ENCODE data around the gene JPH3. TPM values are rescaled to one million over a fixed set of nuclear protein-coding genes. Genes with fewer than 3 reads are reported as not detected.

JPH3 gene
- total RNA-seq, 1 experiment from 2014 or later: 39.0 TPM

DNA sequence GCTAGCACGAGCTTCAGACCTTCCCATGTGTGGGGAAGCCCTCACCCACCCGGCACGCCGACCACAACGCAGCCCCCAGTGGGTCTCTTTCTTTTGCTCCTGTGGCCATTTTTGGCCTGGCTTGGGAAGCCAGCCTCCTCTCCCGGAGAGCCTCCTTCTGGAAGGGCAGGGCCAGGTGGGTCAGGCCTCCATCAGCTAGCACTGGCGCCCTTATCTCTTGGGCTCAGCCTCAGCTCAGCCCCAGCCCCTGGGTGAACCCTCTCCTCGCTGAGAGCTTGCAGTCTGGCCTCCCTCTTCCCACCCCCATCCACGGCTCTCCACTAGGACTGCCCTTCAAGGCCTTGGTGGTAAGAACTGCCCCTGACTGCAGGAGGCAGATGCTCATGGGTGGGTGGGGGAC is 14.7 kb upstream of the JPH3 start (continued):
- no peak for TF ChIP-seq E2F4 (CRISPR knock-in tag; IDR thresholded peaks at IDR 0.05; ENCODE audit: borderline replicate concordance, low read depth)
- TF ChIP-seq ETV6 (CRISPR knock-in tag; IDR thresholded peaks at IDR 0.05): no peak
- TF ChIP-seq CREM (CRISPR knock-in tag; IDR thresholded peaks at IDR 0.05): no peak
- no peak for TF ChIP-seq MYBL2 (CRISPR knock-in tag; IDR thresholded peaks at IDR 0.05)
- TF ChIP-seq GABPB1 (CRISPR knock-in tag; IDR thresholded peaks at IDR 0.05): no peak

GRCh38 chr16:87592018-87592712 is 10.1 kb upstream of the JPH3 start:
- DNase-seq (ENCODE audit: low spot score) (no peak), ATAC-seq (no peak)
- Mint-ChIP-seq H3K36me3 (no peaks in the 10 kb centered on the region), H3K27me3 (ENCODE audit: low read depth) (peaks cover 12% of the 10 kb centered on the region), H3K9me3 (no peaks in the 10 kb centered on the region), H3K4me3 (no peak overlapping the region), H3K4me1 (peaks cover 5% of the 10 kb centered on the region; the same call in 1 of the 2 replicates), H3K27ac (no peak overlapping the region; the same call in 1 of the 2 replicates)
- ChIA-PET CTCF (interaction anchor here (1.3 to 11.5 kb wide), 2 partner anchors 21 to 43 kb away, joined by 5 to 235 read pairs; no protein-coding TSS in a partner anchor), POLR2A (no interaction called here)
- TF ChIP-seq, protein P1, sequence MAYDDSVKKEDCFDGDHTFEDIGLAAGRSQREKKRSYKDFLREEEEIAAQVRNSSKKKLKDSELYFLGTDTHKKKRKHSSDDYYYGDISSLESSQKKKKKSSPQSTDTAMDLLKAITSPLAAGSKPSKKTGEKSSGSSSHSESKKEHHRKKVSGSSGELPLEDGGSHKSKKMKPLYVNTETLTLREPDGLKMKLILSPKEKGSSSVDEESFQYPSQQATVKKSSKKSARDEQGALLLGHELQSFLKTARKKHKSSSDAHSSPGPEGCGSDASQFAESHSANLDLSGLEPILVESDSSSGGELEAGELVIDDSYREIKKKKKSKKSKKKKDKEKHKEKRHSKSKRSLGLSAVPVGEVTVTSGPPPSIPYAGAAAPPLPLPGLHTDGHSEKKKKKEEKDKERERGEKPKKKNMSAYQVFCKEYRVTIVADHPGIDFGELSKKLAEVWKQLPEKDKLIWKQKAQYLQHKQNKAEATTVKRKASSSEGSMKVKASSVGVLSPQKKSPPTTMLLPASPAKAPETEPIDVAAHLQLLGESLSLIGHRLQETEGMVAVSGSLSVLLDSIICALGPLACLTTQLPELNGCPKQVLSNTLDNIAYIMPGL (CRISPR knock-in tag; IDR thresholded peaks at IDR 0.05): no peak
- TF ChIP-seq, protein P2, sequence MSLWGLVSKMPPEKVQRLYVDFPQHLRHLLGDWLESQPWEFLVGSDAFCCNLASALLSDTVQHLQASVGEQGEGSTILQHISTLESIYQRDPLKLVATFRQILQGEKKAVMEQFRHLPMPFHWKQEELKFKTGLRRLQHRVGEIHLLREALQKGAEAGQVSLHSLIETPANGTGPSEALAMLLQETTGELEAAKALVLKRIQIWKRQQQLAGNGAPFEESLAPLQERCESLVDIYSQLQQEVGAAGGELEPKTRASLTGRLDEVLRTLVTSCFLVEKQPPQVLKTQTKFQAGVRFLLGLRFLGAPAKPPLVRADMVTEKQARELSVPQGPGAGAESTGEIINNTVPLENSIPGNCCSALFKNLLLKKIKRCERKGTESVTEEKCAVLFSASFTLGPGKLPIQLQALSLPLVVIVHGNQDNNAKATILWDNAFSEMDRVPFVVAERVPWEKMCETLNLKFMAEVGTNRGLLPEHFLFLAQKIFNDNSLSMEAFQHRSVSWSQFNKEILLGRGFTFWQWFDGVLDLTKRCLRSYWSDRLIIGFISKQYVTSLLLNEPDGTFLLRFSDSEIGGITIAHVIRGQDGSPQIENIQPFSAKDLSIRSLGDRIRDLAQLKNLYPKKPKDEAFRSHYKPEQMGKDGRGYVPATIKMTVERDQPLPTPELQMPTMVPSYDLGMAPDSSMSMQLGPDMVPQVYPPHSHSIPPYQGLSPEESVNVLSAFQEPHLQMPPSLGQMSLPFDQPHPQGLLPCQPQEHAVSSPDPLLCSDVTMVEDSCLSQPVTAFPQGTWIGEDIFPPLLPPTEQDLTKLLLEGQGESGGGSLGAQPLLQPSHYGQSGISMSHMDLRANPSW (CRISPR knock-in tag; conservative IDR thresholded peaks at IDR 0.05; ENCODE audit: low read depth): no peak
- TF ChIP-seq AR (CRISPR knock-in tag; IDR thresholded peaks at IDR 0.05) (no peak), FOXK1 (CRISPR knock-in tag; IDR thresholded peaks at IDR 0.05) (no peak), ATF6 (CRISPR knock-in tag; IDR thresholded peaks at IDR 0.05) (no peak), ZNF263 (CRISPR knock-in tag; IDR thresholded peaks at IDR 0.05; ENCODE audit: low read depth) (no peak), MAX (CRISPR knock-in tag; IDR thresholded peaks at IDR 0.05) (no peak), TEAD1 (CRISPR knock-in tag; IDR thresholded peaks at IDR 0.05) (no peak), FOXJ3 (CRISPR knock-in tag; IDR thresholded peaks at IDR 0.05; ENCODE audit: borderline replicate concordance) (no peak)
- TF ChIP-seq, protein P3, sequence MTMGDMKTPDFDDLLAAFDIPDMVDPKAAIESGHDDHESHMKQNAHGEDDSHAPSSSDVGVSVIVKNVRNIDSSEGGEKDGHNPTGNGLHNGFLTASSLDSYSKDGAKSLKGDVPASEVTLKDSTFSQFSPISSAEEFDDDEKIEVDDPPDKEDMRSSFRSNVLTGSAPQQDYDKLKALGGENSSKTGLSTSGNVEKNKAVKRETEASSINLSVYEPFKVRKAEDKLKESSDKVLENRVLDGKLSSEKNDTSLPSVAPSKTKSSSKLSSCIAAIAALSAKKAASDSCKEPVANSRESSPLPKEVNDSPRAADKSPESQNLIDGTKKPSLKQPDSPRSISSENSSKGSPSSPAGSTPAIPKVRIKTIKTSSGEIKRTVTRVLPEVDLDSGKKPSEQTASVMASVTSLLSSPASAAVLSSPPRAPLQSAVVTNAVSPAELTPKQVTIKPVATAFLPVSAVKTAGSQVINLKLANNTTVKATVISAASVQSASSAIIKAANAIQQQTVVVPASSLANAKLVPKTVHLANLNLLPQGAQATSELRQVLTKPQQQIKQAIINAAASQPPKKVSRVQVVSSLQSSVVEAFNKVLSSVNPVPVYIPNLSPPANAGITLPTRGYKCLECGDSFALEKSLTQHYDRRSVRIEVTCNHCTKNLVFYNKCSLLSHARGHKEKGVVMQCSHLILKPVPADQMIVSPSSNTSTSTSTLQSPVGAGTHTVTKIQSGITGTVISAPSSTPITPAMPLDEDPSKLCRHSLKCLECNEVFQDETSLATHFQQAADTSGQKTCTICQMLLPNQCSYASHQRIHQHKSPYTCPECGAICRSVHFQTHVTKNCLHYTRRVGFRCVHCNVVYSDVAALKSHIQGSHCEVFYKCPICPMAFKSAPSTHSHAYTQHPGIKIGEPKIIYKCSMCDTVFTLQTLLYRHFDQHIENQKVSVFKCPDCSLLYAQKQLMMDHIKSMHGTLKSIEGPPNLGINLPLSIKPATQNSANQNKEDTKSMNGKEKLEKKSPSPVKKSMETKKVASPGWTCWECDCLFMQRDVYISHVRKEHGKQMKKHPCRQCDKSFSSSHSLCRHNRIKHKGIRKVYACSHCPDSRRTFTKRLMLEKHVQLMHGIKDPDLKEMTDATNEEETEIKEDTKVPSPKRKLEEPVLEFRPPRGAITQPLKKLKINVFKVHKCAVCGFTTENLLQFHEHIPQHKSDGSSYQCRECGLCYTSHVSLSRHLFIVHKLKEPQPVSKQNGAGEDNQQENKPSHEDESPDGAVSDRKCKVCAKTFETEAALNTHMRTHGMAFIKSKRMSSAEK (CRISPR knock-in tag; IDR thresholded peaks at IDR 0.05; ENCODE audit: borderline replicate concordance): no peak
